ENCODE data around the gene SLC35E1. TPM values are rescaled to one million over a fixed set of nuclear protein-coding genes. Genes with fewer than 3 reads are reported as not detected.

SLC35E1 gene
- total and polyA plus RNA-seq, 2 experiments from 2014 or later = 35.7 to 43.2 TPM

DNA sequence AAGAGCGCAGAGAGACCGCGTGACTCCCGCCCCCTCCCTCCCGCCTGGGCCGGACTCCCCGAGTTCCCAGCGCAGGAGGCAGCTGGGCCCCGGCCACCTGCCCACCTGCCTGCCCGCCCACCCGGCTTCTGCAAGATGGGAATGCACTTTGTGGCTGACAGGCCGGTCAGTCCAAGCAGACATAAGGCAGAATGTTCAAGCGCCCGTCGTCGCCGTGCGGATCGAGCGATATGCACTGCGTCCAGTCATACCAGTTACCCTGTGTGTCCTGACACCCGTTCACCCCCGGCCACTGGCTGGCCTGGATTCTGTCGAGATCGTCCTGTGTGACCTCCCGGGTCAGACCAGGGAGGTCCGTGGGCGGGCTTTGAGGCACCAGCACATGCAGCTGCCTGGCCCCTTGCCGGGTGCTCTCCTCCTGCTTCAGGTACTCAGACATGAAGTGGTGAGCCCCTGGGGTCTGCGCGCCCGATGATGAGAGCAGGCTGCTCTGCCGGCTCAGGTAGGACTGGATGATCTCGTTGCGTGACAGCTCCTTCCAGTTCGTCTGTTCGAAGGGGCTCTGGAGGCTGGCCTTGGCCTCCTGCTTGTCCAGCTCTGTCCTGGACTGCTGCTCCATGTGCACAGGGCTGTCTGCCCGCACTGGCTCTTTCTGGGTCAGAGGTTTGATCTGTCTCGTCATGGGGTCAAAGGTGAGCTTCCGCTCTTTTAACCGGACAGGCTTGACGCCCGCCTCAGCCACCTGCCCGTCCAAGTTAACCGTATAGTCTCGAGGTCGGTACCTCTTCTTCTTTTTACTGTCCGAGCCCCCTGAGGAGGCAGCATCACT is 3.9 kb upstream of the SLC35E1 start:
- in situ Hi-C loops (cut with MboI) = no loop called here
- 84 to 86% methylated on average over 39 to 48 of the region's 48 CpGs for WGBS, 2 experiments (ENCODE audit: low coverage in 1 of 2, low lambda C conversion rate in 2 of 2, missing lambda C conversion rate in 2 of 2)

DNA sequence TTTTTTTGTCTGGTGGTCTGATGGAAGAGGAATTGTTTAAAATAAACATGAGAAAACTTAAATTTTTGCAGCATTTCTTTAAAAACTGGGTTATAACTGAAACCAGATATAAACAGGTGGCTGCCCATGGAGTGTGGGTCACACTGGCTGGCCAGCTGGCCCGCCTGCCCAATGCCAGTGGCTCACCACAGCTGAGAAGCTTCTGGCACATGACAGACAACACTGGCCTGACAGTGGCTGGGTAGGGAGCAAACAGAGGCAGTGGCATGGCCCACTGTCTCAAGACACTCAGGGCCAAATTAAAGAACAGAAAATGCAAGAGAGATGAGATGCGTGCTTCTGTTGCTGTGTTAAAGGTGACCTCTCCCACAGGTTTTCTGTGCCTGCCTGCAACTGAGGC is 3.1 kb upstream of the SLC35E1 start:
- Histone ChIP-seq H2AFZ (no peak overlapping the region), H3K36me3 (ENCODE audit: low read depth) (no peaks in the 10 kb centered on the region), H4K20me1 (ENCODE audit: insufficient read depth) (peaks cover 4% of the 10 kb centered on the region; the same call in 1 of the 2 replicates), H3K79me2 (ENCODE audit: insufficient read depth) (peaks cover 96% of the 10 kb centered on the region), H3K4me2 (ENCODE audit: unreplicated experiment) (no peak overlapping the region), H3K4me3 (no peak overlapping the region), H3K4me1 (ENCODE audit: insufficient read depth) (peaks cover 12% of the 10 kb centered on the region), H3K27me3 (replicated peaks; ENCODE audit: insufficient read depth) (no peaks in the 10 kb centered on the region), H3K9me2 (ENCODE audit: insufficient read depth) (no peaks in the 10 kb centered on the region), H3K27ac (no peak overlapping the region), H3K9ac (no peak overlapping the region), H3K9me3 (ENCODE audit: low read depth) (no peaks in the 10 kb centered on the region), H3F3A (ENCODE audit: insufficient read depth) (0 out of 2 replicates have a peak, but pooled peaks cover 6% of the 10 kb centered on the region)
- WGBS, 2 experiments (ENCODE audit: low coverage in 1 of 2, low lambda C conversion rate in 2 of 2, missing lambda C conversion rate in 2 of 2) = 97 to 100% methylated on average over 2 of the region's 2 CpGs
- in situ Hi-C loops (cut with MboI) = no loop called here
- no peak for TF ChIP-seq EZH2 (IDR thresholded peaks at IDR 0.05; ENCODE audit: insufficient read depth, poor library complexity, severe bottlenecking)
- TF ChIP-seq EZH2phosphoT487 (IDR thresholded peaks at IDR 0.05; ENCODE audit: insufficient read depth, low read depth) = no peak
- no peak for DNase-seq

More for the DNA sequence above, 3.9 kb upstream of the SLC35E1 start:
- H3K9ac ChIP-seq = no peak overlapping the region
- TF ChIP-seq EZH2 (IDR thresholded peaks at IDR 0.05; ENCODE audit: insufficient read depth, poor library complexity, severe bottlenecking) (no peak), EZH2phosphoT487 (IDR thresholded peaks at IDR 0.05; ENCODE audit: insufficient read depth, low read depth) (no peak)
- H3K4me2 ChIP-seq (ENCODE audit: unreplicated experiment) = no peak overlapping the region
- no peak overlapping the region for H3K27ac ChIP-seq
- H3K9me3 ChIP-seq (ENCODE audit: low read depth) = no peaks in the 10 kb centered on the region
- H3K36me3 ChIP-seq (ENCODE audit: low read depth) = no peaks in the 10 kb centered on the region
- peaks cover 96% of the 10 kb centered on the region for H3K79me2 ChIP-seq (ENCODE audit: insufficient read depth)
- H3K9me2 ChIP-seq (ENCODE audit: insufficient read depth) = no peaks in the 10 kb centered on the region
- H3K4me1 ChIP-seq (ENCODE audit: insufficient read depth) = peaks cover 13% of the 10 kb centered on the region
- H4K20me1 ChIP-seq (ENCODE audit: insufficient read depth) = peaks cover 8% of the 10 kb centered on the region; the same call in 1 of the 2 replicates
- H3F3A ChIP-seq (ENCODE audit: insufficient read depth) = 0 out of 2 replicates have a peak, but pooled peaks cover 6% of the 10 kb centered on the region
- H3K27me3 ChIP-seq (replicated peaks; ENCODE audit: insufficient read depth) = no peaks in the 10 kb centered on the region
- no peak overlapping the region for H2AFZ ChIP-seq
- DNase-seq = no peak
- no peak overlapping the region for H3K4me3 ChIP-seq

DNA sequence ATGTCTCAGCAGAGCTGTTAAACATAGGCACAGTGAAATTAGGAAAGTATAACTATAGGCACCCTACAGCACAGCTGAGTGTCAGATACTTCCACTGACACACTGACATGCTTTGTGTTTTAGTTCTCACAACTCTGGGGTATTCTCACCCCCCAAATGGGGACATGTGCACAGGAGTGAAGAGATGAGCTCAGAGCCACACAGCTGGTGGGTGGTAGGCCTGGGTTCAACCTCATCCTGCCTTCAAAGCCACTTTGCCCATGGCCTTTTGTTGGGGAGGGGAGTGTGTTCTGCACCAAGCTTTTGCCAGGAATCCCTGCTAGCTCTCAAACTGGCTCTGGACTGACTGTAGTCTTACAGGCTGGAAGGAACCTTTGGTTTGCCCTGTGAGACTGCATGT is 1.7 kb upstream of the SLC35E1 start:
- no peak for DNase-seq
- Histone ChIP-seq H3F3A (ENCODE audit: insufficient read depth) (0 out of 2 replicates have a peak, but pooled peaks cover 6% of the 10 kb centered on the region), H2AFZ (no peak overlapping the region), H4K20me1 (ENCODE audit: insufficient read depth) (no peaks in the 10 kb centered on the region), H3K9me2 (ENCODE audit: insufficient read depth) (no peaks in the 10 kb centered on the region), H3K4me1 (ENCODE audit: insufficient read depth) (peaks cover 16% of the 10 kb centered on the region), H3K9me3 (ENCODE audit: low read depth) (no peaks in the 10 kb centered on the region), H3K27ac (no peak overlapping the region), H3K36me3 (ENCODE audit: low read depth) (no peaks in the 10 kb centered on the region; the same call in 1 of the 2 replicates), H3K4me3 (peak overlapping the region; percentile 100), H3K4me2 (ENCODE audit: unreplicated experiment) (peak overlapping the region; percentile 83), H3K79me2 (ENCODE audit: insufficient read depth) (peaks cover 96% of the 10 kb centered on the region), H3K9ac (no peak overlapping the region; the same call in 1 of the 2 replicates), H3K27me3 (replicated peaks; ENCODE audit: insufficient read depth) (no peaks in the 10 kb centered on the region)
- TF ChIP-seq EZH2phosphoT487 (IDR thresholded peaks at IDR 0.05; ENCODE audit: insufficient read depth, low read depth) (no peak), EZH2 (IDR thresholded peaks at IDR 0.05; ENCODE audit: insufficient read depth, poor library complexity, severe bottlenecking) (no peak)
- in situ Hi-C loops (cut with MboI) = no loop called here

DNA sequence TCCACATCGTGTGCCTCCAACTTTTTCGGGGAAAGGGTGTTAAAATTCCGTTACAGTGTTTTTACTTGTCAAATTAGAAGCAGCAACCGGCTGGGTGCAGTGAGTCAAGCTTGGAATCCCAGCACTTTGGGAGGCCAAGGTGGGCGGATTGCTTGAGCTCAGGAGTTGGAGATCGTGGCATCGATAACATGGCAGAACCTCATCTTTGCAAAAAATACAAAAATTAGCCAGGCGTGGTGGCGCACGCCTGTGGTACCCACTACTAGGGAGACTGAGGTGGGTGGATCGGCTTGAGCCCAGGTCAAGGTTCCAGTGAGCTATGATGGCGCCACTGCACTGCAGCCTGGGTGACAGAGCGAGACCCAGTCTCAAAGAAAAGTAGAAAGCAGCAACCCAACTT is 1.1 kb upstream of the SLC35E1 start:
- no peak for TF ChIP-seq EZH2 (IDR thresholded peaks at IDR 0.05; ENCODE audit: insufficient read depth, poor library complexity, severe bottlenecking)
- no peak for TF ChIP-seq EZH2phosphoT487 (IDR thresholded peaks at IDR 0.05; ENCODE audit: insufficient read depth, low read depth)
- H3F3A ChIP-seq (ENCODE audit: insufficient read depth) = 0 out of 2 replicates have a peak, but pooled peaks cover 6% of the 10 kb centered on the region
- H3K4me3 ChIP-seq = peak overlapping the region; percentile 100
- H3K36me3 ChIP-seq (ENCODE audit: low read depth) = no peaks in the 10 kb centered on the region; the same call in 1 of the 2 replicates
- WGBS, 2 experiments (ENCODE audit: low coverage in 1 of 2, low lambda C conversion rate in 2 of 2, missing lambda C conversion rate in 2 of 2) = 66 to 69% methylated on average over 13 of the region's 13 CpGs
- H3K79me2 ChIP-seq (ENCODE audit: insufficient read depth) = peaks cover 96% of the 10 kb centered on the region
- H3K9ac ChIP-seq = peak overlapping the region; percentile 93
- H3K4me1 ChIP-seq (ENCODE audit: insufficient read depth) = peaks cover 21% of the 10 kb centered on the region
- H3K9me2 ChIP-seq (ENCODE audit: insufficient read depth) = no peaks in the 10 kb centered on the region
- H3K27ac ChIP-seq = peak overlapping the region; percentile 77
- H4K20me1 ChIP-seq (ENCODE audit: insufficient read depth) = no peaks in the 10 kb centered on the region
- no peaks in the 10 kb centered on the region for H3K27me3 ChIP-seq (replicated peaks; ENCODE audit: insufficient read depth)
- peak; percentile 23 for DNase-seq
- no peak overlapping the region for H2AFZ ChIP-seq
- H3K9me3 ChIP-seq (ENCODE audit: low read depth) = no peaks in the 10 kb centered on the region
- in situ Hi-C loops (cut with MboI) = no loop called here
- H3K4me2 ChIP-seq (ENCODE audit: unreplicated experiment) = peak overlapping the region; percentile 83
